Caco-2 (cell line): ENCODE measurements around the gene SLC6A18. TPM values are rescaled to one million over a fixed set of nuclear protein-coding genes. Genes with fewer than 3 reads are reported as not detected.

Source experiments
- BruUV-seq: library from RNA; stranded (reverse); fragments of 400-500 nt; replicated peaks from 2 replicates; lab custom pipeline; 2021; lab: Mats Ljungman, UMichigan
- CTCF ChIA-PET: fragments of 300-600 bp; sonication (Branson Sonifier 250); formaldehyde crosslinking; loops from one replicate; lab custom pipeline; 2022; ENCODE audit warnings: antibody characterized with exemption; lab: Charles Lee
- POLR2A ChIA-PET: fragments of 300-600 bp; sonication (Branson Sonifier 250); formaldehyde crosslinking; loops from one replicate; lab custom pipeline; 2022; ENCODE audit warnings: antibody characterized with exemption; lab: Charles Lee
- DNase-seq, 2 experiments: peaks; one replicate each; pipeline versions ENCODE4 v3.0.0 to v3.0.0-alpha.2; 2020 to 2022
- H3K27me3 ChIP-seq: replicated peaks from 2 replicates; pipeline ENCODE4 v1.6.0; 2011; ENCODE audit warnings: low read length; ENCODE audit not compliant: control insufficient read depth, insufficient read depth
- H3K36me3 ChIP-seq: 2 replicates; pipeline ENCODE4 v1.5.1; 2011; ENCODE audit warnings: low read length; ENCODE audit not compliant: control insufficient read depth, insufficient read depth
- H3K4me1 ChIP-seq: fragments of 250-450 bp; sonication (Bioruptor Pico); 2 replicates; pipeline ENCODE4 v1.5.1; 2020; ENCODE audit warnings: mild to moderate bottlenecking
- H3K4me3 ChIP-seq: 2 replicates; pipeline ENCODE4 v1.5.1; 2011; ENCODE audit warnings: low read depth, mild to moderate bottlenecking, control low read depth, low read length
- H3K9me3 ChIP-seq: fragments of 250-450 bp; sonication (Bioruptor Pico); 2 replicates; pipeline ENCODE4 v1.5.1; 2020; ENCODE audit warnings: mild to moderate bottlenecking, moderate library complexity
- H3K27ac Mint-ChIP-seq: one replicate; pipeline ENCODE4 v1.8.0; 2022; ENCODE audit warnings: mixed read lengths; ENCODE audit not compliant: unreplicated experiment
- H3K27me3 Mint-ChIP-seq: one replicate; pipeline ENCODE4 v1.8.0; 2022; ENCODE audit warnings: mixed read lengths; ENCODE audit not compliant: insufficient read depth, unreplicated experiment
- H3K36me3 Mint-ChIP-seq: one replicate; pipeline ENCODE4 v1.8.0; 2022; ENCODE audit warnings: mild to moderate bottlenecking, mixed read lengths; ENCODE audit not compliant: insufficient read depth, unreplicated experiment
- H3K4me1 Mint-ChIP-seq: one replicate; pipeline ENCODE4 v1.8.0; 2022; ENCODE audit warnings: low read depth, mixed read lengths; ENCODE audit not compliant: unreplicated experiment
- H3K4me3 Mint-ChIP-seq: one replicate; pipeline ENCODE4 v1.8.0; 2022; ENCODE audit warnings: mild to moderate bottlenecking, moderate library complexity, mixed read lengths; ENCODE audit not compliant: unreplicated experiment
- H3K9me3 Mint-ChIP-seq: one replicate; pipeline ENCODE4 v1.8.0; 2022; ENCODE audit warnings: mixed read lengths; ENCODE audit not compliant: unreplicated experiment
- intact Hi-C: fragments of 100-400 bp; cut with micrococcal nuclease; formaldehyde crosslinking; loops from one replicate; pipeline ENCODE4 v1.10.0; 2022; ENCODE audit not compliant: unreplicated experiment
- total RNA-seq: library from RNA; stranded (reverse); gene quantifications from 2 replicates; pipeline ENCODE4 v1.2.3, GENCODE V29; 2022
- TF ChIP-seq, protein P1 (sequence below), 2 experiments: fragments of 200-600 bp in 1 of 2; IDR thresholded peaks; 1 replicate in 1 of 2; 2 replicates in 1 of 2; pipeline versions ENCODE4 v1.5.1 to v1.8.0; 2011 to 2022; ENCODE audit warnings: antibody characterized with exemption in 1 of 2, control low read depth in 1 of 2, inconsistent platforms in 1 of 2, low read depth in 1 of 2, low read length in 1 of 2, mild to moderate bottlenecking in 1 of 2, moderate library complexity in 1 of 2; ENCODE audit not compliant: insufficient read depth in 1 of 2, severe bottlenecking in 1 of 2, unreplicated experiment in 1 of 2

Gene SLC6A18
- total RNA-seq, 1 experiment from 2014 or later = not detected

DNA sequence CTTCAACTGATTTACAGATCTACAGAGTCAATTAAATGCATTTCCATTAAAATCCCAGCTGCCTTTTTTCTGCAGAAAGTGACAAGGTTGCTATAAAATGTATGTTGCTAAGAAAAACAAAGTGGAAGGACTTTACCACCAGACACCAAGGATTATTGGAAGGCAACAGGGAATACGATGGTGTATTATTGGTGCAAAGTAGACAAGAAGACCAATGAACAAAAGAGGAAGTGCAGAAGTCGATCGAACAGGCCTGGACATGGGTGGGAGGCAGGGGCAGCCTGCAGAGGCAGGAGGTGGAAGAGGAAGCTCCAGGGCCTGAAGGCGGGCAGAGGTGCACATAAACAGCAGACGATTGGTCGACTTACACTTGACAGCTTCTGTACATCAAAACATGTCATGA lies 34.3 kb upstream of the SLC6A18 start:
- Mint-ChIP-seq H3K4me1 (peaks cover 7% of the 10 kb centered on the region), H3K27me3 (peaks cover 7% of the 10 kb centered on the region), H3K4me3 (no peak overlapping the region), H3K9me3 (no peaks in the 10 kb centered on the region), H3K36me3 (no peaks in the 10 kb centered on the region), H3K27ac (no peak overlapping the region)
- ChIA-PET CTCF (no interaction called here), POLR2A (no interaction called here)
- TF ChIP-seq, protein P1, sequence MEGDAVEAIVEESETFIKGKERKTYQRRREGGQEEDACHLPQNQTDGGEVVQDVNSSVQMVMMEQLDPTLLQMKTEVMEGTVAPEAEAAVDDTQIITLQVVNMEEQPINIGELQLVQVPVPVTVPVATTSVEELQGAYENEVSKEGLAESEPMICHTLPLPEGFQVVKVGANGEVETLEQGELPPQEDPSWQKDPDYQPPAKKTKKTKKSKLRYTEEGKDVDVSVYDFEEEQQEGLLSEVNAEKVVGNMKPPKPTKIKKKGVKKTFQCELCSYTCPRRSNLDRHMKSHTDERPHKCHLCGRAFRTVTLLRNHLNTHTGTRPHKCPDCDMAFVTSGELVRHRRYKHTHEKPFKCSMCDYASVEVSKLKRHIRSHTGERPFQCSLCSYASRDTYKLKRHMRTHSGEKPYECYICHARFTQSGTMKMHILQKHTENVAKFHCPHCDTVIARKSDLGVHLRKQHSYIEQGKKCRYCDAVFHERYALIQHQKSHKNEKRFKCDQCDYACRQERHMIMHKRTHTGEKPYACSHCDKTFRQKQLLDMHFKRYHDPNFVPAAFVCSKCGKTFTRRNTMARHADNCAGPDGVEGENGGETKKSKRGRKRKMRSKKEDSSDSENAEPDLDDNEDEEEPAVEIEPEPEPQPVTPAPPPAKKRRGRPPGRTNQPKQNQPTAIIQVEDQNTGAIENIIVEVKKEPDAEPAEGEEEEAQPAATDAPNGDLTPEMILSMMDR (IDR thresholded peaks at IDR 0.05; ENCODE audit: insufficient read depth in 1 of 2, low read depth in 1 of 2, low read length in 1 of 2, severe bottlenecking in 1 of 2, unreplicated experiment in 1 of 2) = no peak
- Histone ChIP-seq H3K4me3 (no peak overlapping the region), H3K4me1 (peaks cover 14% of the 10 kb centered on the region), H3K27me3 (no peaks in the 10 kb centered on the region; the same call in 1 of the 2 replicates), H3K9me3 (no peaks in the 10 kb centered on the region), H3K36me3 (no peaks in the 10 kb centered on the region)
- intact Hi-C loops = no loop called here
- no TSS peak for BruUV-seq
- DNase-seq = no peak

DNA sequence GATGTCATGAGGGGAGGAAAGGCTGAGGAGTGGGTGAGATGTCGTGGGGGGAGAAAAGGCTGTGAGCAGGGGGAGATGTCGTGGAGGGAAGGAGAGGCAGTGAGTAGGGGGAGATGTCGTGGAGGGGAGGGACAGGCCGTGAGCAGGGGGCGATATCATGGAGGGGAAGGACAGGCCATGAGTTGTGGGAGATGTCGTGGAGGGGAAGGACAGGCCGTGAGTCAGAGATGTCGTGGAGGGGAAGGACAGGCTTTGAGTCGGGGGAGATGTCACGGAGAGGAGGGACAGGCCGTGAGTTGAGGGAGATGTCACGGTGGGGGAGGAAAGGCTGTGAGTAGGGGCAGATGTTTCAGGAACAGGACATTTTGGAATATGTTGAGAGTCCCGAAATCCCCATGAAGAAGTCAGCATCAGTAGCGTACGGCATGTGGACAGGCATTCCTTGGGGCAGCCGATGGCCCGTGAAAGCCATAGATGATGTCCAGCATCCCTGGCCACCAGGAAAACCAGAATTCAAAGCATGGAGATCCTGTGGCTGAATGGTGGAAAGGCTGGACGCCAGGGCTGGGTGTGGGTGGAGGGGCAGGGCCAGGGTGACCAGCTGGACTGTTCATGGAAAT lies 32.1 kb upstream of the SLC6A18 start:
- Histone ChIP-seq H3K9me3 (no peaks in the 10 kb centered on the region), H3K27me3 (no peaks in the 10 kb centered on the region; the same call in 1 of the 2 replicates), H3K4me3 (no peak overlapping the region), H3K4me1 (peaks cover under 1% of the 10 kb centered on the region; the same call in 1 of the 2 replicates), H3K36me3 (no peaks in the 10 kb centered on the region)
- Mint-ChIP-seq H3K4me1 (no peaks in the 10 kb centered on the region), H3K9me3 (no peaks in the 10 kb centered on the region), H3K27me3 (peaks cover 7% of the 10 kb centered on the region), H3K36me3 (no peaks in the 10 kb centered on the region), H3K4me3 (no peak overlapping the region), H3K27ac (no peak overlapping the region)
- TF ChIP-seq, protein P1 (IDR thresholded peaks at IDR 0.05; ENCODE audit: insufficient read depth in 1 of 2, low read depth in 1 of 2, low read length in 1 of 2, severe bottlenecking in 1 of 2, unreplicated experiment in 1 of 2) = no peak
- POLR2A ChIA-PET = no interaction called here
- DNase-seq = no peak
- BruUV-seq = no TSS peak
- intact Hi-C loops = no loop called here
- CTCF ChIA-PET = no interaction called here

DNA sequence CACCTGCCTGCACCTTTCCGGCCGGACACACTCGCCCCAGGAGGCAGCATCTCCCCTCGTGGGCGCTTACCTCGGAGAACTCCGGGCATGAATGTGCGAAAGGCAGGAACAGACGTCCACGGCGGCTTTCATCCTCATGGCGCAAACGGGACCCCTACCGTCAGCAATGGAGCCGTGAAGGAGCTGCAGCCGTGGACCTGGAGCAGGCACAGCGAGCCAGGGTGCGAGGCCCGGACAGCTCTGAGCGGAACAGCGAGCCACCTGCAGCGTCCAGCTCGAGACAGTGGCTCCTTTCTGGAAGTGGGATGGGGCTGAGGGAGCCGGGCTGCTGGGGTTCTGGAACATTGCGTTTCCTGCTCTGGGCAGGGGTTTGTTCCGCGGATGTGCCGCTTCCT lies 31.6 kb upstream of the SLC6A18 start:
- Histone ChIP-seq H3K4me3 (no peak overlapping the region), H3K36me3 (no peaks in the 10 kb centered on the region), H3K27me3 (no peaks in the 10 kb centered on the region; the same call in 1 of the 2 replicates), H3K4me1 (peaks cover 6% of the 10 kb centered on the region), H3K9me3 (no peaks in the 10 kb centered on the region)
- no TSS peak for BruUV-seq
- TF ChIP-seq, protein P1 (IDR thresholded peaks at IDR 0.05; ENCODE audit: insufficient read depth in 1 of 2, low read depth in 1 of 2, low read length in 1 of 2, severe bottlenecking in 1 of 2, unreplicated experiment in 1 of 2) = no peak
- no peaks in the 10 kb centered on the region for H3K9me3 Mint-ChIP-seq
- H3K36me3 Mint-ChIP-seq = no peaks in the 10 kb centered on the region
- no peak overlapping the region for H3K4me3 Mint-ChIP-seq
- DNase-seq = no peak
- POLR2A ChIA-PET = no interaction called here
- CTCF ChIA-PET = no interaction called here
- H3K4me1 Mint-ChIP-seq = no peaks in the 10 kb centered on the region
- H3K27ac Mint-ChIP-seq = no peak overlapping the region
- H3K27me3 Mint-ChIP-seq = peaks cover 7% of the 10 kb centered on the region
- intact Hi-C loops = no loop called here
